ENCODE measurements around the gene TMEM14B. TPM values are rescaled to one million over a fixed set of nuclear protein-coding genes. Genes with fewer than 3 reads are reported as not detected.

Gene TMEM14B
- total and polyA plus RNA-seq, 2 donors from 2014 or later = 82.5 to 147 TPM

- intact Hi-C loops (cut with DNase I) = no loop called here
- no peak for TF ChIP-seq CTCF (IDR thresholded peaks at IDR 0.05; ENCODE audit: borderline replicate concordance, extremely low read depth, insufficient read depth)
- H3K4me3 ChIP-seq (ENCODE audit: low read length in 3 of 3) = no peak overlapping the region
- H3K36me3 ChIP-seq (ENCODE audit: control insufficient read depth in 2 of 3, insufficient read depth in 3 of 3, low read length in 3 of 3) = peaks cover 0 to 4% (median 0%) of the 10 kb centered on the region in 3 donors
- H3K9me3 ChIP-seq (ENCODE audit: control insufficient read depth in 2 of 3, insufficient read depth in 1 of 3, low read length in 3 of 3) = no peaks in the 10 kb centered on the region
- DNase-seq = no peak
- FAIRE-seq = no peak
- H3K27ac ChIP-seq (ENCODE audit: low read depth in 2 of 2, low read length in 2 of 2) = no peak overlapping the region
- no peaks in the 10 kb centered on the region for H3K4me1 ChIP-seq (ENCODE audit: control insufficient read depth in 2 of 3, insufficient read depth in 2 of 3, low read depth in 1 of 3, low read length in 3 of 3)
- no peaks in the 10 kb centered on the region for H3K27me3 ChIP-seq (ENCODE audit: control insufficient read depth, insufficient read depth, low read length)
- no peak overlapping the region for H3K9ac ChIP-seq (ENCODE audit: low read length in 3 of 3)
Measured at GRCh38 chr6:10792101-10792500, 44.5 kb downstream of the TMEM14B start.

- no peaks in the 10 kb centered on the region for H3K27me3 ChIP-seq (ENCODE audit: control insufficient read depth, insufficient read depth, low read length)
- TF ChIP-seq CTCF (IDR thresholded peaks at IDR 0.05; ENCODE audit: borderline replicate concordance, extremely low read depth, insufficient read depth) = no peak
- no peak overlapping the region for H3K27ac ChIP-seq (ENCODE audit: low read depth in 2 of 2, low read length in 2 of 2)
- intact Hi-C loops (cut with DNase I) = no loop called here
- no peaks in the 10 kb centered on the region for H3K4me1 ChIP-seq (ENCODE audit: control insufficient read depth in 2 of 3, insufficient read depth in 2 of 3, low read depth in 1 of 3, low read length in 3 of 3)
- no peaks in the 10 kb centered on the region for H3K9me3 ChIP-seq (ENCODE audit: control insufficient read depth in 2 of 3, insufficient read depth in 1 of 3, low read length in 3 of 3)
- DNase-seq (no peak), FAIRE-seq (no peak)
- H3K36me3 ChIP-seq (ENCODE audit: control insufficient read depth in 2 of 3, insufficient read depth in 3 of 3, low read length in 3 of 3) = peaks cover 0 to 4% (median 0%) of the 10 kb centered on the region in 3 donors
- H3K4me3 ChIP-seq (ENCODE audit: low read length in 3 of 3) = no peak overlapping the region
- H3K9ac ChIP-seq (ENCODE audit: low read length in 3 of 3) = no peak overlapping the region
Measured at GRCh38 chr6:10793035-10793434, 45.4 kb downstream of the TMEM14B start.

- no peak overlapping the region for H3K9ac ChIP-seq (ENCODE audit: low read length in 3 of 3)
- no peak for DNase-seq
- no peak overlapping the region for H3K27ac ChIP-seq (ENCODE audit: low read depth in 2 of 2, low read length in 2 of 2)
- no peak overlapping the region for H3K4me3 ChIP-seq (ENCODE audit: low read length in 3 of 3)
- no peaks in the 10 kb centered on the region for H3K4me1 ChIP-seq (ENCODE audit: control insufficient read depth in 2 of 3, insufficient read depth in 2 of 3, low read depth in 1 of 3, low read length in 3 of 3)
- H3K9me3 ChIP-seq (ENCODE audit: control insufficient read depth in 2 of 3, insufficient read depth in 1 of 3, low read length in 3 of 3) = no peaks in the 10 kb centered on the region
- no peak for TF ChIP-seq CTCF (IDR thresholded peaks at IDR 0.05; ENCODE audit: borderline replicate concordance, extremely low read depth, insufficient read depth)
- peaks cover 0 to 4% (median 0%) of the 10 kb centered on the region in 3 donors for H3K36me3 ChIP-seq (ENCODE audit: control insufficient read depth in 2 of 3, insufficient read depth in 3 of 3, low read length in 3 of 3)
- intact Hi-C loops (cut with DNase I) = no loop called here
- H3K27me3 ChIP-seq (ENCODE audit: control insufficient read depth, insufficient read depth, low read length) = no peaks in the 10 kb centered on the region
- FAIRE-seq = no peak
Measured at GRCh38 chr6:10793695-10794094, 46.1 kb downstream of the TMEM14B start.

- no peak for FAIRE-seq
- no peak overlapping the region for H3K27ac ChIP-seq (ENCODE audit: low read depth in 2 of 2, low read length in 2 of 2)
- intact Hi-C loops (cut with DNase I) = no loop called here
Measured at GRCh38 chr6:10794239-10794638, 46.6 kb downstream of the TMEM14B start.

More at GRCh38 chr6:10794239-10794638, 46.6 kb downstream of the TMEM14B start:
- TF ChIP-seq CTCF (IDR thresholded peaks at IDR 0.05; ENCODE audit: borderline replicate concordance, extremely low read depth, insufficient read depth) = no peak
- DNase-seq = no peak
- H3K4me3 ChIP-seq (ENCODE audit: low read length in 3 of 3) = no peak overlapping the region
- no peaks in the 10 kb centered on the region for H3K27me3 ChIP-seq (ENCODE audit: control insufficient read depth, insufficient read depth, low read length)
- peaks cover 0 to 4% (median 0%) of the 10 kb centered on the region in 3 donors for H3K36me3 ChIP-seq (ENCODE audit: control insufficient read depth in 2 of 3, insufficient read depth in 3 of 3, low read length in 3 of 3)
- no peaks in the 10 kb centered on the region for H3K9me3 ChIP-seq (ENCODE audit: control insufficient read depth in 2 of 3, insufficient read depth in 1 of 3, low read length in 3 of 3)
- no peak overlapping the region for H3K9ac ChIP-seq (ENCODE audit: low read length in 3 of 3)
- no peaks in the 10 kb centered on the region for H3K4me1 ChIP-seq (ENCODE audit: control insufficient read depth in 2 of 3, insufficient read depth in 2 of 3, low read depth in 1 of 3, low read length in 3 of 3)

Measured in kidney (tissue), 14 donors.